SU-DHL-6 (cell line): ENCODE measurements around the gene SOD3.

Experiments used
- H2AFZ ChIP-seq: fragments of 200-600 bp; sonication (generic); 2 replicates; pipeline ENCODE4 v1.6.1; 2014; ENCODE audit warnings: low read depth, mild to moderate bottlenecking, moderate library complexity, mixed read lengths, antibody characterized with exemption, low read length; ENCODE audit not compliant: severe bottlenecking
- H3F3A ChIP-seq: fragments of 200-600 bp; shearing (Covaris generic); 2 replicates; pipeline ENCODE4 v1.6.0; 2016; ENCODE audit warnings: antibody characterized with exemption, mild to moderate bottlenecking; ENCODE audit not compliant: insufficient read depth
- H3K27ac ChIP-seq: fragments of 200-600 bp; sonication (generic); 2 replicates; pipeline ENCODE4 v1.5.1; 2016; ENCODE audit warnings: low read depth, mild to moderate bottlenecking, low read length, moderate library complexity, mixed read lengths
- H3K27me3 ChIP-seq: fragments of 200-600 bp; sonication (generic), shearing (Covaris generic); 2 replicates; pipeline ENCODE4 v1.6.0; 2014; ENCODE audit warnings: mild to moderate bottlenecking, low read length
- H3K36me3 ChIP-seq: fragments of 200-600 bp; sonication (generic); 2 replicates; pipeline ENCODE4 v1.6.1; 2014; ENCODE audit warnings: mild to moderate bottlenecking, low read length, mixed read lengths
- H3K4me2 ChIP-seq: fragments of 300-600, 200-600 bp; shearing (Covaris generic), sonication (generic); 2 replicates; pipeline ENCODE4 v1.6.0; 2014; ENCODE audit warnings: low read length, low read depth, mild to moderate bottlenecking; ENCODE audit not compliant: poor library complexity, severe bottlenecking
- H3K4me3 ChIP-seq: fragments of 200-600 bp; sonication (generic); 2 replicates; pipeline ENCODE4 v1.5.1; 2014; ENCODE audit warnings: antibody characterized with exemption, low read length, mild to moderate bottlenecking, mixed read lengths; ENCODE audit not compliant: insufficient read depth, poor library complexity, severe bottlenecking
- H3K79me2 ChIP-seq: fragments of 200-600 bp; sonication (generic); 2 replicates; pipeline ENCODE4 v1.6.1; 2014; ENCODE audit warnings: mild to moderate bottlenecking, low read length, moderate library complexity; ENCODE audit not compliant: insufficient read depth
- H3K9ac ChIP-seq: fragments of 200-600 bp; sonication (generic); 2 replicates; pipeline ENCODE4 v1.7.0; 2014; ENCODE audit warnings: mild to moderate bottlenecking, low read length
- H3K9me2 ChIP-seq: fragments of 200-600 bp; sonication (generic); replicated peaks from 2 replicates; pipeline ENCODE4 v1.6.1; 2014; ENCODE audit warnings: low read length; ENCODE audit not compliant: insufficient read depth
- H3K9me3 ChIP-seq: fragments of 200-600 bp; sonication (generic); 2 replicates; pipeline ENCODE4 v1.6.1; 2014; ENCODE audit warnings: low read length, mixed read lengths; ENCODE audit not compliant: insufficient read depth
- H4K20me1 ChIP-seq: fragments of 200-600 bp; sonication (generic); 2 replicates; pipeline ENCODE4 v1.6.1; 2014; ENCODE audit warnings: low read depth, mild to moderate bottlenecking, antibody characterized with exemption, low read length, moderate library complexity, mixed read lengths
- CTCF ChIP-seq: fragments of 200-600 bp; sonication (generic); IDR thresholded peaks from one replicate; pipeline ENCODE4 v1.5.1; 2017; ENCODE audit warnings: antibody characterized with exemption, mild to moderate bottlenecking, low read length, moderate library complexity; ENCODE audit not compliant: insufficient read depth, poor library complexity, severe bottlenecking
- EZH2phosphoT487 ChIP-seq: fragments of 200-600 bp; sonication (generic), shearing (Covaris generic); conservative IDR thresholded peaks from 2 replicates; pipeline ENCODE4 v1.6.1; 2018; ENCODE audit warnings: mild to moderate bottlenecking, antibody characterized with exemption, low read length, moderate library complexity, mixed read lengths

The SOD3 gene

GRCh38 chr4:24753519-24753918 lies 41.9 kb upstream of the SOD3 start:
- no peak overlapping the region for H3K27ac ChIP-seq
- no peaks in the 10 kb centered on the region for H3K9me2 ChIP-seq
- H3K4me3 ChIP-seq, result no peak overlapping the region
- no peaks in the 10 kb centered on the region for H3K9me3 ChIP-seq
- H3K27me3 ChIP-seq, result no peaks in the 10 kb centered on the region
- no peak overlapping the region for H3K9ac ChIP-seq
- no peak overlapping the region for H3K4me2 ChIP-seq
- H2AFZ ChIP-seq, result no peak overlapping the region
- no peak for TF ChIP-seq CTCF
- TF ChIP-seq EZH2phosphoT487, result no peak
- H3K36me3 ChIP-seq, result no peaks in the 10 kb centered on the region
- H4K20me1 ChIP-seq, result no peaks in the 10 kb centered on the region
- H3F3A ChIP-seq, result no peaks in the 10 kb centered on the region
- no peaks in the 10 kb centered on the region for H3K79me2 ChIP-seq

DNA sequence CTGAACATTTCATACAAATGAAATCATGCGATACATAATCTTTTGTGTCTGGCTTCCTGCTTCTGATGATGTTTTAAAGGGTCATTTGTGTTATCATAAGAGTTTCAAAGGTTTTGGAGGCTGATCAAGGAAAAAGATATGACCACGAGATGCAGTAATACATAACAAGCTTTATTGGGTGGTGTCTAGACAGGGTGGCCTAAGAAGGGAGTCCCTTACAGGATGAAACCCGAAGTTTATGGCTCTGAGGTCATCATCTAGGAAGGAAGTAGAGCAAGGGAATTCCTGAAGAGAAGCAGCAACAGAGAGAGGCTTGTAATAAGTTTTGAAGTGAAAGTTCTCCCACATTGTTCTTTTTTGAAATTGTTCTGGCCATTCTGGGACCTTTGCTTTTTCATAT lies 40.8 kb upstream of the SOD3 start:
- Histone ChIP-seq H3K9ac (no peak overlapping the region), H3K79me2 (no peaks in the 10 kb centered on the region), H3K4me2 (no peak overlapping the region), H3K27me3 (no peaks in the 10 kb centered on the region), H3K27ac (no peak overlapping the region), H3K4me3 (no peak overlapping the region), H3K9me3 (no peaks in the 10 kb centered on the region), H3K9me2 (no peaks in the 10 kb centered on the region), H3K36me3 (no peaks in the 10 kb centered on the region), H3F3A (no peaks in the 10 kb centered on the region), H2AFZ (no peak overlapping the region), H4K20me1 (no peaks in the 10 kb centered on the region)
- TF ChIP-seq CTCF, result no peak
- TF ChIP-seq EZH2phosphoT487, result no peak

DNA sequence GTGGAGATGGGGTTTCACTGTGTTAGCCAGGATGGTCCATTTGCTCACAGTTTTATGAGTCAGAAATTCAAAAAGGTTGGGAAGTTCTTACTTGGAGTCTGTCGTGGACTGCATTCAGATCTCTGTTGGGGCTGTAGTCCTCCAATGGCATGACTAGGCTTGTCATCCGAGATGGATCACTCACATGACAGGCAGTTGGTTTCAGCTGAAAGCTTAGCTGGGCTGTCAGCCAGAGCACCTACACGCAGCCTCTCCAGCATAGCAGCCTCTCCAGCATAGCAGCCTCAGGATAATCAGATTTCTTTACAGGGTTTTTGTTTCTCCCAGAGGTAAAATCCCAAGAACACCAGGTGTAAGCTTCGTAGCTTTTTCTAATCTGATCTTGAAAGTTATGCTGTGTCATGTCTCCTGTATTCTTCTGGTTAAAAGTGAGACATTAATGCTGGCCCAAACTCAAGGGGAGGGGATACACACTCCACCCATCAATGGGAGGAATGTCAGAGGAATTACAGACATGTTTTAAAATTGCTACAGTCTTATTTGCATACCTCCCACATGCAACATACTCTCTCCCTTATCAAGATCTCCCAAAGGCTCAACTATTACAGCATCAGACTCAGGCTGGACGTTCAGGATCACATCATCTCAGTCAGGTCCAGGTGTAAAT lies 31.6 kb upstream of the SOD3 start:
- Histone ChIP-seq H3K27ac (no peak overlapping the region), H3K4me3 (no peak overlapping the region), H3K27me3 (no peaks in the 10 kb centered on the region), H3K36me3 (no peaks in the 10 kb centered on the region), H3F3A (no peaks in the 10 kb centered on the region), H3K9ac (no peak overlapping the region), H3K79me2 (no peaks in the 10 kb centered on the region), H3K9me3 (no peaks in the 10 kb centered on the region), H4K20me1 (no peaks in the 10 kb centered on the region), H3K4me2 (no peak overlapping the region), H2AFZ (no peak overlapping the region), H3K9me2 (no peaks in the 10 kb centered on the region)
- TF ChIP-seq CTCF, result no peak
- TF ChIP-seq EZH2phosphoT487, result no peak
